ENCODE data around the gene NUTM2A.
"Not testable (repeated sequence)": the region's sequence is repeated elsewhere in the genome, so short reads cannot be mapped to it uniquely, and the experiment has no call there.

NUTM2A gene

GRCh38 chr10:87225148-87225547, at the start of gene NUTM2A:
Gene NUTM2A, plus strand, starts transcription at chr10:87225448. Its CDS starts 383 bp downstream, at chr10:87225831.
- H3K9ac ChIP-seq (ENCODE audit: low read depth, low read length); H3K36me3 ChIP-seq (ENCODE audit: insufficient read depth, low read length); H3K4me1 ChIP-seq (ENCODE audit: insufficient read depth, low read length); H3K9me3 ChIP-seq (ENCODE audit: control insufficient read depth, insufficient read depth, low read length): not testable (repeated sequence)

DNA sequence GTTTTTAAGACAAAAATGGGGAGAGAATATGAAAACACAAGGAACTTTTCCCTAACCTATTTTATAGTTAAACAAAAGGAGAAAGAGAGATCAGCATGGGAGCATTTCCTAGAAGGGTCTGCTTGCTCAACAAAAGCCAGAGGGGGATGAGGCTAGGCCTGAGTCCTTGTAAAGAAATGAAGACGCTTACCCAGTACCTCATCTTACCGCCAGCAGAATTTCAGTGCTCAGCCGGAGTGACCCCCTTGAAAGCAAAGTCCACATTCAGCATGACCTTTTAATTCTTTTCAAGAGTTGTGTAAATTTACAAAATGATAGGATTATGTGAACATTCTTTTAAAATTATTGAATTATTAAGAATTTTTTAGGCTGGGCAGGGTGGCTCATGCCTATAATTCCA, 47.7 kb upstream of the NUTM2A start:
- H3K36me3 ChIP-seq (ENCODE audit: insufficient read depth, low read length); H3K9me3 ChIP-seq (ENCODE audit: control insufficient read depth, insufficient read depth, low read length); H3K9ac ChIP-seq (ENCODE audit: low read depth, low read length); H3K4me1 ChIP-seq (ENCODE audit: insufficient read depth, low read length): not testable (repeated sequence)

- not testable (repeated sequence) for H3K9me3 ChIP-seq (ENCODE audit: control insufficient read depth, insufficient read depth, low read length); H3K36me3 ChIP-seq (ENCODE audit: insufficient read depth, low read length); H3K9ac ChIP-seq (ENCODE audit: low read depth, low read length); H3K4me1 ChIP-seq (ENCODE audit: insufficient read depth, low read length)
These were observed 40.8 kb upstream of the NUTM2A start for GRCh38 chr10:87184421-87184820.

GRCh38 chr10:87186016-87186415, 39.2 kb upstream of the NUTM2A start:
- H3K9me3 ChIP-seq (ENCODE audit: control insufficient read depth, insufficient read depth, low read length); H3K9ac ChIP-seq (ENCODE audit: low read depth, low read length); H3K4me1 ChIP-seq (ENCODE audit: insufficient read depth, low read length); H3K36me3 ChIP-seq (ENCODE audit: insufficient read depth, low read length): not testable (repeated sequence)

GRCh38 chr10:87187573-87187972, 37.7 kb upstream of the NUTM2A start:
- H3K9ac ChIP-seq (ENCODE audit: low read depth, low read length); H3K36me3 ChIP-seq (ENCODE audit: insufficient read depth, low read length); H3K9me3 ChIP-seq (ENCODE audit: control insufficient read depth, insufficient read depth, low read length); H3K4me1 ChIP-seq (ENCODE audit: insufficient read depth, low read length): not testable (repeated sequence)

GRCh38 chr10:87191841-87192240, 33.4 kb upstream of the NUTM2A start:
- not testable (repeated sequence) for H3K4me1 ChIP-seq (ENCODE audit: insufficient read depth, low read length); H3K9me3 ChIP-seq (ENCODE audit: control insufficient read depth, insufficient read depth, low read length); H3K36me3 ChIP-seq (ENCODE audit: insufficient read depth, low read length); H3K9ac ChIP-seq (ENCODE audit: low read depth, low read length)

- H3K9ac ChIP-seq (ENCODE audit: low read depth, low read length); H3K9me3 ChIP-seq (ENCODE audit: control insufficient read depth, insufficient read depth, low read length); H3K4me1 ChIP-seq (ENCODE audit: insufficient read depth, low read length); H3K36me3 ChIP-seq (ENCODE audit: insufficient read depth, low read length): not testable (repeated sequence)
These were observed 24.3 kb upstream of the NUTM2A start for GRCh38 chr10:87200924-87201323.

DNA sequence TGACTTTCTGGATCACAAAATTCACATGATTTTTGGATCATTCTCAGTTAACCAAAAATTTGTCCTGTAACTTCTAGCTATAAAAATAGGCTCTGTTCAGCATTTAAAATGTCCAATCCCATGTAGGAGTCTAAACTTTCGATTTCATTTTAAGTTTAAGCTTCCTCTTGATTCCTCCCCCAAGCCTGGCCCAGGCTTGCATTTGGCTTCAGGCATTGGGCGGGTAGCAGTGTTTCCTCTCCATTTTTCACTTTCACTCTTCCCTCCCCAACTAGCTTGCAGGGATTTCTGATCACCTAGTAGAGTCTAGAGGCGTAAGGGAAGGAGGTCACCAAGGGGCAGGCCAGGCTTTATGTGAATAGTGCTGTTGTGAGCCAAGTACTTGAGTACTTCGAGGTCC, 20.4 kb upstream of the NUTM2A start:
- H3K4me1 ChIP-seq (ENCODE audit: insufficient read depth, low read length); H3K9ac ChIP-seq (ENCODE audit: low read depth, low read length); H3K9me3 ChIP-seq (ENCODE audit: control insufficient read depth, insufficient read depth, low read length); H3K36me3 ChIP-seq (ENCODE audit: insufficient read depth, low read length): not testable (repeated sequence)

DNA sequence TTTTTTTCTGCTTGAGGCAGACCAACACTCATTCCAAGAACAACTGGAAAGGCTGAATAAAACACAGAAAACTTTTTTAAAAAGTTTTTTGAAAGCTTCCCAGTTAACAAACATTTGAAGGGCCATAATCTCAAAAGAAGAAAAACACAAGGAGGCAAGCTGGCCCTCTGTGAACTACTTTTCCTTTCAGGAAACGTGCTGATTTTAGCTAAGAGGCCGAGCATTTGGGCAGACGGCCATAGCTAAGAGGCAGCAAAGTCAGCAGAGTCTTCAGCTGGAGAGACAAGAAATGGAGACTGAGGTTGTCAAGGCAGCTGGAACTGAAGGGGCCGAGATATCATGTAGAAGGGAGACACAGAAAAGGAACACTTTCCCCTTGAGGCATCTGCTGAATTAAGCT, 18.3 kb upstream of the NUTM2A start:
- H3K4me1 ChIP-seq (ENCODE audit: insufficient read depth, low read length); H3K9me3 ChIP-seq (ENCODE audit: control insufficient read depth, insufficient read depth, low read length); H3K9ac ChIP-seq (ENCODE audit: low read depth, low read length); H3K36me3 ChIP-seq (ENCODE audit: insufficient read depth, low read length): not testable (repeated sequence)

GRCh38 chr10:87210309-87210708, 14.9 kb upstream of the NUTM2A start:
- H3K9ac ChIP-seq (ENCODE audit: low read depth, low read length); H3K4me1 ChIP-seq (ENCODE audit: insufficient read depth, low read length): not testable (repeated sequence)

GRCh38 chr10:87211848-87212247, 13.4 kb upstream of the NUTM2A start:
- not testable (repeated sequence) for H3K9me3 ChIP-seq (ENCODE audit: control insufficient read depth, insufficient read depth, low read length); H3K9ac ChIP-seq (ENCODE audit: low read depth, low read length); H3K4me1 ChIP-seq (ENCODE audit: insufficient read depth, low read length); H3K36me3 ChIP-seq (ENCODE audit: insufficient read depth, low read length)

More at GRCh38 chr10:87210309-87210708, 14.9 kb upstream of the NUTM2A start:
- H3K9me3 ChIP-seq (ENCODE audit: control insufficient read depth, insufficient read depth, low read length); H3K36me3 ChIP-seq (ENCODE audit: insufficient read depth, low read length): not testable (repeated sequence)

DNA sequence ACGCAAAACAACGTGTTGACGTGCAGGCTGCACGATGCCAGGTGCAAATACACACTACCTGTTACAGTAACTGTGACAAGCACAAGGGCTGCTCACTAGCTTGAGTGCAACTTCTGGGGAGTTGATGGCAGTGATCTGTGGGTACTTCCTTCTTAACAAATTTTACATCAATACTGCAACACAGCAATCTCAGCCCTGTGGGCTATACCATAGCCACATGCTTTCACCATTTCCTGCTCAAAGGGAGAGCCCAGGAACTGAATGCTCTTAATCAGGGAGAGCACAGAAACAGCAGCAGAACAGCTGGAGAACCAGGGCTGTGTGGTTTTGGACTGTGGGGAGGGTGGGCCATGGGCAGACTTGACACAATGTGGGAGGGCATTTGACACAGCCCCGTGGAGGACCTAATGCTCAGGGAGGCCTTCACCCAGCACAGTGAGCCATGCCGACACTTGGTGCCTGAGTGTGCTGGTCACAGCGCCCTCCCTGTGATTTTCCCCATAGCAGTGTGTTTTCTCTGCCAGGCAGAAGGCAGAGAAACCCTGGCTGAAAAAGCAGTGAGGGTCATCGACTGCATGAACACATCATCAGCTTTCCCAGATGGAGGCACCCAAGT, 12.0 kb upstream of the NUTM2A start:
- not testable (repeated sequence) for H3K36me3 ChIP-seq (ENCODE audit: insufficient read depth, low read length); H3K9ac ChIP-seq (ENCODE audit: low read depth, low read length); H3K9me3 ChIP-seq (ENCODE audit: control insufficient read depth, insufficient read depth, low read length); H3K4me1 ChIP-seq (ENCODE audit: insufficient read depth, low read length)

- H3K9ac ChIP-seq (ENCODE audit: low read depth, low read length); H3K36me3 ChIP-seq (ENCODE audit: insufficient read depth, low read length): not testable (repeated sequence)
These were observed 11.4 kb upstream of the NUTM2A start for GRCh38 chr10:87213806-87214205.

GRCh38 chr10:87216120-87216519, 9.1 kb upstream of the NUTM2A start:
- H3K9me3 ChIP-seq (ENCODE audit: control insufficient read depth, insufficient read depth, low read length); H3K36me3 ChIP-seq (ENCODE audit: insufficient read depth, low read length); H3K4me1 ChIP-seq (ENCODE audit: insufficient read depth, low read length); H3K9ac ChIP-seq (ENCODE audit: low read depth, low read length): not testable (repeated sequence)

More at GRCh38 chr10:87213806-87214205, 11.4 kb upstream of the NUTM2A start:
- H3K9me3 ChIP-seq (ENCODE audit: control insufficient read depth, insufficient read depth, low read length); H3K4me1 ChIP-seq (ENCODE audit: insufficient read depth, low read length): not testable (repeated sequence)

DNA sequence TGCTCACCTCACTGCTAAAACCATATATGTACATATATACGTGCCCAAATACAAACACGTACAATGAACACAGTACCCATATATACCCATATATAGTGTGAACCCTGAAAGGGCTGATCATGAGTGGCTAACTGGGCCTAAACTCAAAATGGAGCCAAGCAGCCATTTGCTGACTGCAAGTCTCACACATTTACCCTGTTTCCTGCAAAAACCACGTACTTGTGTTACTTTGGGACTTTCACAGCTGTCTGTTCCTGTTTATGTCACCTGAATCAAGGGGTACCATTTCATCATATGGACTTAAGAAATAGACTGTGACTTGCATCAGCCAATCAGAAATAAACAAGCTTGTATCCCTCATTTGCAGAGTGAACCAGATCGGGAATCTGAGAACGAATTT, 5.9 kb upstream of the NUTM2A start:
- not testable (repeated sequence) for H3K9ac ChIP-seq (ENCODE audit: low read depth, low read length); H3K9me3 ChIP-seq (ENCODE audit: control insufficient read depth, insufficient read depth, low read length); H3K36me3 ChIP-seq (ENCODE audit: insufficient read depth, low read length); H3K4me1 ChIP-seq (ENCODE audit: insufficient read depth, low read length)

DNA sequence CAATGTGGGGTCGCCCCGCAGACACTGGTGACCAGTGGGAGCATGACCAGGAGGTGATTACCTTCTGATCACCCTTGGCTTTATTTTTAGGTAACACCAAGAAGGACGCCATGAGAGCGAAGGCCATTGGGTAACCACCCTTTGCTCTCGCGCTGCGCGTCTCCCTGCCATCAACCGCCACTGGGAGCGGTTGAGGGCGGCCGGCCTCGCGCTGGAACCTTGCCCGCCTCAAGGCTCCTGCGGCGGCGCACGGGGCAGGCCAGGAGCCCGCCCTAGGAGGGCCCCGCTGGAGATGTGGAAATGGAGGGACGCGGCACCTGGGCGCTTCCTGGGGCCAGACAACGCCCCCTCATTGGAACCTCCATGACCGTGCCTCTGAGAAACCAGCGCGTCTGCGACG, 2.5 kb upstream of the NUTM2A start:
- H3K9me3 ChIP-seq (ENCODE audit: control insufficient read depth, insufficient read depth, low read length); H3K9ac ChIP-seq (ENCODE audit: low read depth, low read length); H3K4me1 ChIP-seq (ENCODE audit: insufficient read depth, low read length); H3K36me3 ChIP-seq (ENCODE audit: insufficient read depth, low read length): not testable (repeated sequence)
